GM23338 (cell line): ENCODE data around the gene DCTN2. TPM values are rescaled to one million over a fixed set of nuclear protein-coding genes. Genes with fewer than 3 reads are reported as not detected.

ENCODE experiments used
- EZH2 ChIP-seq: fragments of 200-600 bp; sonication (generic); IDR thresholded peaks from one replicate; pipeline ENCODE4 v1.8.0; 2017; ENCODE audit warnings: antibody characterized with exemption, mild to moderate bottlenecking, low read depth; ENCODE audit not compliant: unreplicated experiment
- EZH2phosphoT487 ChIP-seq: fragments of 200-600 bp; sonication (generic); IDR thresholded peaks from one replicate; pipeline ENCODE4 v1.8.1; 2018; ENCODE audit warnings: antibody characterized with exemption; ENCODE audit not compliant: unreplicated experiment
- JUNB ChIP-seq: IDR thresholded peaks from one replicate; pipeline ENCODE4 v1.6.1; 2016; ENCODE audit warnings: antibody characterized with exemption; ENCODE audit not compliant: unreplicated experiment
- NANOG ChIP-seq: IDR thresholded peaks from 2 replicates; pipeline ENCODE4 v1.6.1; 2016; ENCODE audit warnings: antibody characterized with exemption, borderline replicate concordance
- ZNF114 ChIP-seq: fragments of 250-450 bp; sonication (Bioruptor Pico); IDR thresholded peaks from 2 replicates; pipeline ENCODE4 v1.5.0; 2020; ENCODE audit warnings: mild to moderate bottlenecking, moderate library complexity
- polyA plus RNA-seq: library from polyadenylated mRNA; unstranded; fragments of >200 nt; fragmentation: Nextera tagmentation; extraction: Ambion mirVana; gene quantifications from 2 replicates; pipeline ENCODE4 v1.2.1, GENCODE V29; 2016
- total RNA-seq: library from RNA; depleted of rRNA; stranded (reverse); fragments of >200 nt; shearing (Covaris generic); gene quantifications from 2 replicates; pipeline ENCODE4 v1.2.3, GENCODE V29; 2014
- TF ChIP-seq, protein P1 (sequence below): IDR thresholded peaks from 2 replicates; pipeline ENCODE4 v1.6.1; 2016; ENCODE audit warnings: antibody characterized with exemption
- TF ChIP-seq, protein P2 (sequence below): fragments of 250-450 bp; sonication (Bioruptor Pico); IDR thresholded peaks from 2 replicates; pipeline ENCODE4 v1.5.0; 2020; ENCODE audit warnings: mild to moderate bottlenecking, moderate library complexity

The DCTN2 gene
- total and polyA plus RNA-seq, 2 experiments from 2014 or later: 56.1 to 157 TPM

DNA sequence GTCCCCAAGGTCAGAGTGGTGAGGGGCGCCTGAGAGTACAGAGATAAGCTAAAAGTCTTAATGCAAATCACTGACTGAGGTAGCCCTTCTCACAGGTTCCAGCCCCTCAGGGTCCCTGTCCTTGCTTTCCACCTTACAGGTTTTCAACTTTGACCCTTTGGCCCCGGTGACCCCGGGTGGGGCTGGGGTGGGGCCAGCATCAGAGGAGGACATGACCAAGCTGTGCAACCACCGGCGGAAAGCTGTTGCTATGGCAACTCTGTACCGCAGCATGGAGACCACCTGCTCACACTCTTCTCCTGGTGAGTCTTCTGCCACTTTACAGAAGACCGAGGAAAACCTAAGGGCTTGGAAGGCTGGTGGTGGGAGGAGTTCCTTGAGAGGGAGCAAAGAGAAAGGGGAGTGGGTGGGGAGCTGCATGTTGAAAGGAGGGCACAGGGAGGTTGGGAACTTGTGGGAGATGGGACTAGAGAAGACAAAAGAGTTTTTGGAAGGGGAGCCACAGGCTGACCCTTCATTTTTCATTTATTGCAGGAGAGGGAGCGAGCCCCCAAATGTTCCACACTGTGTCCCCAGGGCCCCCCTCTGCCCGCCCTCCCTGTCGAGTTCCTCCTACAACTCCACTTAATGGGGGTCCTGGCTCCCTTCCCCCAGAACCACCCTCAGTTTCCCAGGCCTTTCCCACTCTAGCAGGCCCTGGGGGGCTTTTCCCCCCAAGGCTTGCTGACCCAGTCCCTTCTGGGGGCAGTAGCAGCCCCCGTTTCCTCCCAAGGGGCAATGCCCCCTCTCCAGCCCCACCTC is 22.0 kb downstream of the DCTN2 start (continued):
- TF ChIP-seq, protein P1, sequence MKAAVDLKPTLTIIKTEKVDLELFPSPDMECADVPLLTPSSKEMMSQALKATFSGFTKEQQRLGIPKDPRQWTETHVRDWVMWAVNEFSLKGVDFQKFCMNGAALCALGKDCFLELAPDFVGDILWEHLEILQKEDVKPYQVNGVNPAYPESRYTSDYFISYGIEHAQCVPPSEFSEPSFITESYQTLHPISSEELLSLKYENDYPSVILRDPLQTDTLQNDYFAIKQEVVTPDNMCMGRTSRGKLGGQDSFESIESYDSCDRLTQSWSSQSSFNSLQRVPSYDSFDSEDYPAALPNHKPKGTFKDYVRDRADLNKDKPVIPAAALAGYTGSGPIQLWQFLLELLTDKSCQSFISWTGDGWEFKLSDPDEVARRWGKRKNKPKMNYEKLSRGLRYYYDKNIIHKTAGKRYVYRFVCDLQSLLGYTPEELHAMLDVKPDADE: no peak
- TF ChIP-seq EZH2phosphoT487 (no peak), NANOG (no peak), JUNB (no peak), EZH2 (no peak), ZNF114 (CRISPR knock-in tag) (no peak)
- TF ChIP-seq, protein P2, sequence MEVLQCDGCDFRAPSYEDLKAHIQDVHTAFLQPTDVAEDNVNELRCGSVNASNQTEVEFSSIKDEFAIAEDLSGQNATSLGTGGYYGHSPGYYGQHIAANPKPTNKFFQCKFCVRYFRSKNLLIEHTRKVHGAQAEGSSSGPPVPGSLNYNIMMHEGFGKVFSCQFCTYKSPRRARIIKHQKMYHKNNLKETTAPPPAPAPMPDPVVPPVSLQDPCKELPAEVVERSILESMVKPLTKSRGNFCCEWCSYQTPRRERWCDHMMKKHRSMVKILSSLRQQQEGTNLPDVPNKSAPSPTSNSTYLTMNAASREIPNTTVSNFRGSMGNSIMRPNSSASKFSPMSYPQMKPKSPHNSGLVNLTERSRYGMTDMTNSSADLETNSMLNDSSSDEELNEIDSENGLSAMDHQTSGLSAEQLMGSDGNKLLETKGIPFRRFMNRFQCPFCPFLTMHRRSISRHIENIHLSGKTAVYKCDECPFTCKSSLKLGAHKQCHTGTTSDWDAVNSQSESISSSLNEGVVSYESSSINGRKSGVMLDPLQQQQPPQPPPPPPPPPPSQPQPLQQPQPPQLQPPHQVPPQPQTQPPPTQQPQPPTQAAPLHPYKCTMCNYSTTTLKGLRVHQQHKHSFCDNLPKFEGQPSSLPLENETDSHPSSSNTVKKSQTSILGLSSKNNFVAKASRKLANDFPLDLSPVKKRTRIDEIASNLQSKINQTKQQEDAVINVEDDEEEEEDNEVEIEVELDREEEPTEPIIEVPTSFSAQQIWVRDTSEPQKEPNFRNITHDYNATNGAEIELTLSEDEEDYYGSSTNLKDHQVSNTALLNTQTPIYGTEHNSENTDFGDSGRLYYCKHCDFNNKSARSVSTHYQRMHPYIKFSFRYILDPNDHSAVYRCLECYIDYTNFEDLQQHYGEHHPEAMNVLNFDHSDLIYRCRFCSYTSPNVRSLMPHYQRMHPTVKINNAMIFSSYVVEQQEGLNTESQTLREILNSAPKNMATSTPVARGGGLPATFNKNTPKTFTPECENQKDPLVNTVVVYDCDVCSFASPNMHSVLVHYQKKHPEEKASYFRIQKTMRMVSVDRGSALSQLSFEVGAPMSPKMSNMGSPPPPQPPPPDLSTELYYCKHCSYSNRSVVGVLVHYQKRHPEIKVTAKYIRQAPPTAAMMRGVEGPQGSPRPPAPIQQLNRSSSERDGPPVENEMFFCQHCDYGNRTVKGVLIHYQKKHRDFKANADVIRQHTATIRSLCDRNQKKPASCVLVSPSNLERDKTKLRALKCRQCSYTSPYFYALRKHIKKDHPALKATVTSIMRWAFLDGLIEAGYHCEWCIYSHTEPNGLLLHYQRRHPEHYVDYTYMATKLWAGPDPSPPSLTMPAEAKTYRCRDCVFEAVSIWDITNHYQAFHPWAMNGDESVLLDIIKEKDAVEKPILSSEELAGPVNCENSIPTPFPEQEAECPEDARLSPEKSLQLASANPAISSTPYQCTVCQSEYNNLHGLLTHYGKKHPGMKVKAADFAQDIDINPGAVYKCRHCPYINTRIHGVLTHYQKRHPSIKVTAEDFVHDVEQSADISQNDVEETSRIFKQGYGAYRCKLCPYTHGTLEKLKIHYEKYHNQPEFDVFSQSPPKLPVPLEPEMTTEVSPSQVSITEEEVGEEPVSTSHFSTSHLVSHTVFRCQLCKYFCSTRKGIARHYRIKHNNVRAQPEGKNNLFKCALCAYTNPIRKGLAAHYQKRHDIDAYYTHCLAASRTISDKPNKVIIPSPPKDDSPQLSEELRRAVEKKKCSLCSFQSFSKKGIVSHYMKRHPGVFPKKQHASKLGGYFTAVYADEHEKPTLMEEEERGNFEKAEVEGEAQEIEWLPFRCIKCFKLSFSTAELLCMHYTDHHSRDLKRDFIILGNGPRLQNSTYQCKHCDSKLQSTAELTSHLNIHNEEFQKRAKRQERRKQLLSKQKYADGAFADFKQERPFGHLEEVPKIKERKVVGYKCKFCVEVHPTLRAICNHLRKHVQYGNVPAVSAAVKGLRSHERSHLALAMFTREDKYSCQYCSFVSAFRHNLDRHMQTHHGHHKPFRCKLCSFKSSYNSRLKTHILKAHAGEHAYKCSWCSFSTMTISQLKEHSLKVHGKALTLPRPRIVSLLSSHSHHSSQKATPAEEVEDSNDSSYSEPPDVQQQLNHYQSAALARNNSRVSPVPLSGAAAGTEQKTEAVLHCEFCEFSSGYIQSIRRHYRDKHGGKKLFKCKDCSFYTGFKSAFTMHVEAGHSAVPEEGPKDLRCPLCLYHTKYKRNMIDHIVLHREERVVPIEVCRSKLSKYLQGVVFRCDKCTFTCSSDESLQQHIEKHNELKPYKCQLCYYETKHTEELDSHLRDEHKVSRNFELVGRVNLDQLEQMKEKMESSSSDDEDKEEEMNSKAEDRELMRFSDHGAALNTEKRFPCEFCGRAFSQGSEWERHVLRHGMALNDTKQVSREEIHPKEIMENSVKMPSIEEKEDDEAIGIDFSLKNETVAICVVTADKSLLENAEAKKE (CRISPR knock-in tag): no peak
